LoVo (cell line): ENCODE data around the gene TRPV3.

Source experiments
- DNase-seq: peaks from one replicate; pipeline ENCODE4 v3.0.0-alpha.2; 2016; ENCODE audit warnings: low spot score

TRPV3 gene

DNA sequence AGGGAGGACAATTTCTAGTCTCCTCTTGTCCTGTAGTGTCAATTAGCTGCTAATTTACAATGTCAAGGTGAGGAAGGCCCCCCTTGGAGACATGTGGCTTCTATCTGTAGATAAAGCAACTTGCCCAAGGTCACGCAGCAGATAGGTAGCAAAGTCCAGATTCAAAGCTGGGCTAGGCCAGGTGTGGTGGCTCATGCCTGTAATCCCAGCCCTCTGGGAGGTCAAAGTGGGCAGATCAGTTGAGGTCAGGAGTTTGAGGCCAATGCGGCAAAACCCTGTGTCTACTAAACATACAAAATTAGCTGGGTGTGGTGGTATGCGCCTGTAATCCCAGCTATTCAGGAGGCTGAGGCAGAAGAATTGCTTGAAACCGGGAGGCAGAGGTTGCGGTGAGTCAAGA lies 11.1 kb downstream of the TRPV3 start:
- no peak for DNase-seq

DNA sequence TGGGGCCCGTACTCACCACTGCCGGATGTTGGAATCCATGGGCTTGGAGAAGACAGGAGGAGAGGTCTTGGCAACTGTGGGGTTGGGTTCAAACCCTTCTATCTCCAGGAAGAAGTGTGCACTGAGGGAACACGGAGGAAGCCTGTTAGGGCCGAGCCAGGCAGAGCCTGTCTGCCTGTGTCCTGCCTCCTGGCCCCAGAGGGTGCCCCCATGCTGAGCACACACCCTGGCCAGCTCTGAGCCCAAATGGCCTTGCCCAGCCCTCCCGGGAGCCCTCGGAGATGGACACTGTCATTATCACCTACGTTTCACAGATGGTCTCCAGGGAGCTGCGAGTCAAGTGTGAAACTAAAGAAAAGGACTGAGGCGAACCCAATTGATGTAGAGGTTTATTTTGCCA lies 12.5 kb downstream of the TRPV3 start:
- no peak for DNase-seq

GRCh38 chr17:3544365-3544764 lies 13.2 kb downstream of the TRPV3 start:
- DNase-seq, result no peak

- no peak for DNase-seq
Measured at GRCh38 chr17:3543453-3543852, 14.2 kb downstream of the TRPV3 start.

GRCh38 chr17:3542410-3543088 lies 15.1 kb downstream of the TRPV3 start:
- no peak for DNase-seq

DNA sequence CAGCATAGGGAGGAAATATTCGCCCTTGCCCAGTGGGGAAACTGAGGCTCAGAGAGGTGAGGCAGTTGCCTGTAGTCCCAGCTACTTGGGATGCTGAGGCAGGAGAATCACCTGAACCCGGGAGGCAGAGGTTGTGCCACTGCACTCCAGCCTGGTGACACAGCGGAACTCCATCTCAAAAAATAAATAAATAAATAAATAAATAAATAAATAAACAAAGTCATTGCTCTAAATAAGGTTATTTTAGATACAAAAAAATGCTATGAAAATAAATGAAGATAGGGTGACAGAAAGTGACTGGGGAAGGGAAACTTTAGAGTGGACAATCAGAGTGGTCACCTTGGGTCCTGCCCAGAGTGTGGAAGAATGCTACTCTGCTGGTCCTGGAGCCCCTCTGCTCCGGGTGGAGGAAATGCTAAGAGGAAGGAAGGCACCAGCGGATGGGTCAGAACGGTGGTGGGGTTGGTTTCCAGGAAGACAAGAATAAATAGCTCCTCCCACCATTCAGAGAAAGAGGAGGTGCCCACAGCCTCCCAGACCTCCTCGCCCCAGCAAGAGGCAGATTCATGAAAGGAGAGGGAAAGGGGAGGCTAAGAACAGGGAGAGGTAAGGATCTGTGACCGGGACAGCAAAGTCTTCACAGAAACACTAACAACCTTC lies 17.6 kb downstream of the TRPV3 start:
- no peak for DNase-seq

DNA sequence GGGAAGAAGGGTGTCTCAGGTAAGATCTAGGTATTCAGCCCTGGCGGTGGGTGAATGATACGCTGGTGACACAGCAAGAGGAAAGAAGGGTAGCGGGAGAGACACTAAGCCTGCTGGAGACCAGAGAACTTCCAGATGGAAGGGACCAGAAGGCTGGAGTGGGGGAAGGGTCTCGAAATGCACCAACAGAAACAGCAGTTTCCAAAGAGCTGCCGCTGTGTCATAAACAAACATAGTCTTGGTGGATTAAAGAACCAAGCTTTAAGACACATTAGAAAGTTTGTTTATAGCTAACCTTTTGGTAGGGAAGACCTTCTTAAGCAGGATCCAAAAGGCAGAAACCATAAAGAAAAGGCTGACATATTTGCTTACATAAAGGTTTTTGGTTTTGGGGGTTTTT lies 20.9 kb downstream of the TRPV3 start:
- no peak for DNase-seq

DNA sequence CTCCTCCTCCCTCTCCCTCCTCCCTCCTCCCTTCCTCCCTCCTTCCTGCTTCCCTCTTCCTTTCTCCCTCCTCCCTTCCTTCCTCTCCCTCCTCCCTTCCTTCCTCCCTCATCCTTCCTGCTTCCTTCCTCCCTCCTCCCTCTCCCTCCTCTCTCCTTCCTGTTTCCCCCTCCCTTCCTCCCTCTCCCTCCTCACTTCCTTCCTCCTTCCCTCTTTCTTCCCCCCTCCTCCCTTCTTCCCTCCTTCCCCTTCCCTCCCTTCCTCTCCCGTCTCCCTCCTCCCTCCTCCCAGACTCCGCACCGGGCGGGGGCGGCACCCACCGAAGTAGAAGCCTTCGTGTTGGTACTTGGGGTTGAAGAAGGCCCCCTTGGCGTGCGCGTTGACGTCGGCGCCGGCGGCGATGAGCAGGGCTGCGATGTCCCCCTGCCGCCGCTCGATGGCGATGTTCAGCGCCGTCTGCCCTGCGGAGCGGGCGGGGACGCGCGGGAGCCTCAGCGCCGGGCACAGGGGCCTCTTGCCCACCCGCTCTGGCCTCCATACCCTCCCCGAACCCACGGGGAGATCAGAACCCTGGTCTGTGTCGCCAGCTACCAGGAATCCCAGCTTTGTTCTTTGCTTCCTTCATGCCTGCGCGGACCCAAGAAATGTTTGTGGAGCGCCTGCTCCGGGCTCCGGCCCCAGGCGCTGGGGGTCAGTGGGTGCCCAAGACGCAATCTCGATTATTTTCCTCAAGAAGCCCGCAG lies 22.2 kb downstream of the TRPV3 start:
- no peak for DNase-seq

- no peak for DNase-seq
Measured at GRCh38 chr17:3534881-3535252, 22.7 kb downstream of the TRPV3 start.

GRCh38 chr17:3533752-3534151 lies 23.9 kb downstream of the TRPV3 start:
- DNase-seq, result no peak

DNA sequence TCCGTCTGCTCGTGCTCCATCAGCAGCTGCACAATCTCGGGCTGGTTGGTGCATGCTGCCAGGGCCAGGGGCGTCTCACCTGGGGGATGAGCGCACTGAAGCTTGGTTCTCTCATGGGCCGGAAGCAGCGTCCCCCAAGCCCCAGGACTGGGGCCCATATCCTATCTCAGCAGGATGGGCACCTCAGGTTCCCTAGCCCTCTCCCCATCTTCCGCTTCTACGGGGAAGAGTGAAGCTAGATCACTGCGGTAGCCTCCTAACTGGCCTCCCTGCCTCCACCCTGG lies 24.8 kb downstream of the TRPV3 start:
- no peak for DNase-seq

GRCh38 chr17:3532106-3532858 lies 25.3 kb downstream of the TRPV3 start:
- DNase-seq, result no peak

DNA sequence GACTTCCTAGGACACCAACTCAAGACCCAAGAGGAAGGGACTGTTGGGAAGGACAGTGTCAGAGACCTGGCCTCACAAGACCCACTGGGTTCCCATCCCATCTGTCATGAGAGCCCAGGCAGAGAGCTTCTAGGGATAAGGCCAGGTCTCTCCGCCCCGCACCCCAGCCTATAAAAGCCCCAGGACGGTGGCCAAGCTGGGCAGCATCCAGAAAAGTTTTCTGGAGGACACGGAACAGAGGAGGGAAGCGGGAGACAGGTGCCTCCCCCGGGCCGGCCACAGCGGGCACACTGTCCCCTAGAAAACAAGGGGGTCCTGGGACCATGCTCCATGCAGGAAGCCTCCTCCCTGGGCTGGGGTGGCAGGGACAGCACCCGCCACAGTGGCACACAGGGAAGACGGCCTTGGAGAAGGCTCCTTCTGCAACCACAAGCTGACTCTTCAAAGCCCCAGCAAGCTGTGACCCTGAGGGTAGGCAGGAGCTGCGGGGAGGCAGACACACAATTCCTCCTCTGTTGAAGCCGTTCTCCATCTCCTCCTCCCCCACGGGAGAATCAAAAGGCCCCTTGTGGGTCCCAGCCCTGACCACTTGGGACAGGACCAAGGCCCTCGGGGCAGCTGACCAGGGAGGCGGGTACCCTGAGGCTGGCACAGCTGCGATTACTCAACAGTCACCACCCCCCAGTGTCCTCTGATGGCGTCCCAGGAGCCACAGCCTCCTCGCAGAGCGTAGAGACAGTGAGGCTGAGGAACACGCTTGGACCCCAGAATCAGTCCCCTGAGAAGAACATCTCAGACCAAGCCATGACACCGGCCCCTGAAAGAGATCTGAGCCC lies 26.1 kb downstream of the TRPV3 start:
- no peak for DNase-seq

DNA sequence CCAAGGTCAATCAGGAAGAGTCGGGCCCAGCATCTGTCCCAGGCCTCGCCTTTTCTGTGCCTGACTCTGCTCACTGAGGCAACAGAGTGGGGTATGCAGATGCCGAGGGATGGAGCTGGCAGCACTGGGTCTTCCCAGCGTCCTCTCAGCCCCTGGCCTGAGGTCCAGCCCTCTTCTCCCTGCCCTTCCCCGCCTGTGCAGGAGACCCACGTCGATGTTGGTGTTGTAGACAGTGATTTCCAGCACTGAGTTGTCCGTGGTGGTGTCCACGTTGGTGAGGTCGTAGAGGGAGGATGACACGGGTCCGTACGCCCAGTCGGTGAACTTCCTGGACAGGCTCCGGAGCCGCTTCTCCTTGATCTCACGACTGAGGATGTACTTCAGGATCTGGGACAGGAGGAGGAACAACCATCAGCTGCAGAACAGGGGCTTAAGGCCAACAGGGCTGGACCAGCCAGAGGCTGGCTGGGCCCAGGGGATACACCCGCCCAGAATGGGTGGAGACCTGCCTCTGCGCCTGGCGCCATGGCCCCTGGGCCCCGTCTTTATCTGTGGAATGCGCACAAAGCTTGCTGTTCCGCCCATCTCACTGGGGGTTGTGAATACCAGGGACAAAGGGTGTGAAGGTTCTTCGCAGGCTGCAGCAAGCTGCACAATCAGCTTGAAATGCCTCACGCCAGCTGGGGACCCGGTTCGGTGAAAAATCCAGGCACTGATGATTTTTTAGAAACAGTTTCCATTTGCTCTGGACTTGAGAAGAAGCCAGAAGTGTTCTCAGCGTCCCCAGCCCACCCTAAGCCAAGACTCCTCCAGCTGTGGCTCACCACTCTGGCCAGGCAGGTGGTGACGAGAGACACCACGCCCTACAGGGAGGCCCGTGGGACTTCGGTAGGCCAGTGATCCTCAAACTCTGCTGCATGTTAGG lies 27.5 kb downstream of the TRPV3 start:
- DNase-seq, result no peak

DNA sequence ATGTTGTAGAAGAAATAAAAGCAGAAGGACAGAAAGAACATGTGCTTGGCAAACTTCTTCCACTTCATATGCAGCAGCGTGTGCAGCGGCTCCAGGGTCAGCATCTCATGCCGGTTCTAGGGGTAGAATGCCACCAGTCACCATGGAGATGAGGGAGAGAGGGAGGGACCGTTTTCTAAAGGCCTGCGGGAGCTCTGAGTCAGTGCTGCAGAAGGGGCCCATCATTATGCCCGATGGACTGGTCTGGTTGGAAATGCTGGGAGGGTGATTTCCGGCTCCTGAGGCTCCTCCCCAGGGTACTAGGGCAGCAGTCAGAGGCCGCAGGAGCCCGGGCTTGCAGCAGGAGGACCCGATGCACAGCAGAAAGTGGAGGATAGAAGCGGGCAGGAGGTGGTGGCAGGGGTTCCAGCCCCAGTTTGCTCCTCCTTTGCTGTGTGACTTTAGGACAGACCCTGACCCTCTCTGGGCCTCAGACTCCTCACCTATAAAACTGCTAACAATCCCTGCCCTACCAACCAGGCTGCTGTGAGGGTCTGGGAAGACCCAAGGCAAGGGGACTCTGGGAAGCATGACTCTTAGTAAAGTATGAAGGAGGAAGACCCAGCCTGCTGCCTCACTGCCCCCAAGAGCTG lies 28.6 kb downstream of the TRPV3 start:
- no peak for DNase-seq

DNA sequence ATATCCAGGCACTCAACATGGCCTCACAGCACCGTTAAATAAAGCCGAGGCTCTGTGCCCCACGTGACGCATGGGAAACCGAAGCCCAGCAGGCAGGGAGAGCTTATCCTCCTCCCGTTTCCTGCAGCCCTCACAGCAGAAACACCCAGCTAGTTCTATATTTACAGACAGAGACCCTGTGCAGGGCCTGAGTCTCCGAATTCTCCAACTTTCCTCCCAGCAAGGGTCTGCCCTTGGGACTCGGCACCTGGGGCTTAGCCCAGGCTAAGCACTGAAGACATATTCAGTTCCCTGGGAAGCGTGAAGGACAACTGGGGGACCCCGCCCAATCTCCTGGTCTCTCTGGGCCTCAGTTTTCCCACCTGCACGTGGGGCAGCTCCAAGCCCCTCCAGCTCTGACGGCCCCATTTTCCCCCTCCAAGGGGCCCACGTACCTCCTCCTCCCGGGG lies 29.2 kb downstream of the TRPV3 start:
- no peak for DNase-seq

GRCh38 chr17:3527896-3528295 lies 29.7 kb downstream of the TRPV3 start:
- no peak for DNase-seq

- no peak for DNase-seq
Measured at GRCh38 chr17:3527468-3527867, 30.1 kb downstream of the TRPV3 start.

DNA sequence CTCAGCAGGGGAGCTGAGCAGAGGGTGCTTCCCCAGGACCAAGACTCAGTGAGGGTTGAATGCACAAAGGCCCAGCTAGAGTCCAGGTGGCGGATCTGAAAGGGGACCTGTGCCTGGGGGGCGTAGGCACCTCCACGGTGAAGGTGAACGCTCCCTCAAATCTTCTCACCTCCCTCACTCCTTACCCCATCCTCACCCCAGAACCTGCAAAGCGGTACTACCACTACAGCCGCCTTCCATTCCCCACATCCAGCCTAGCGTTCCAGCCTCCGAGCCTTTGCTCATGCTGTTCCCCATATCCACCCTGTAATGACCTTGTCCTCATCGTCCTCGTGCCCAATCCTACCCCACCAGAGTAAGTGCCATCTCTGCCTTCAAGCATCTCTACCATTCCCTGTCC lies 30.6 kb downstream of the TRPV3 start:
- DNase-seq, result no peak

- no peak for DNase-seq
Measured at GRCh38 chr17:3526491-3526890, 31.1 kb downstream of the TRPV3 start.
